GM12865 (cell line): ENCODE data around the gene NMRK1.

Experiments
- DNase-seq: peaks from one replicate; pipeline ENCODE4 v3.0.0; 2010; ENCODE audit warnings: low read depth
- H3K4me3 ChIP-seq: 2 replicates; pipeline ENCODE4 v1.5.1; 2011; ENCODE audit warnings: mild to moderate bottlenecking, low read depth, low read length, control low read depth
- TF ChIP-seq, protein P1 (sequence below): IDR thresholded peaks from 2 replicates; pipeline ENCODE4 v1.5.1; 2011; ENCODE audit warnings: low read length, control low read depth, low read depth, inconsistent platforms; ENCODE audit not compliant: insufficient read depth; ENCODE audit errors: missing control alignments

NMRK1 gene

DNA sequence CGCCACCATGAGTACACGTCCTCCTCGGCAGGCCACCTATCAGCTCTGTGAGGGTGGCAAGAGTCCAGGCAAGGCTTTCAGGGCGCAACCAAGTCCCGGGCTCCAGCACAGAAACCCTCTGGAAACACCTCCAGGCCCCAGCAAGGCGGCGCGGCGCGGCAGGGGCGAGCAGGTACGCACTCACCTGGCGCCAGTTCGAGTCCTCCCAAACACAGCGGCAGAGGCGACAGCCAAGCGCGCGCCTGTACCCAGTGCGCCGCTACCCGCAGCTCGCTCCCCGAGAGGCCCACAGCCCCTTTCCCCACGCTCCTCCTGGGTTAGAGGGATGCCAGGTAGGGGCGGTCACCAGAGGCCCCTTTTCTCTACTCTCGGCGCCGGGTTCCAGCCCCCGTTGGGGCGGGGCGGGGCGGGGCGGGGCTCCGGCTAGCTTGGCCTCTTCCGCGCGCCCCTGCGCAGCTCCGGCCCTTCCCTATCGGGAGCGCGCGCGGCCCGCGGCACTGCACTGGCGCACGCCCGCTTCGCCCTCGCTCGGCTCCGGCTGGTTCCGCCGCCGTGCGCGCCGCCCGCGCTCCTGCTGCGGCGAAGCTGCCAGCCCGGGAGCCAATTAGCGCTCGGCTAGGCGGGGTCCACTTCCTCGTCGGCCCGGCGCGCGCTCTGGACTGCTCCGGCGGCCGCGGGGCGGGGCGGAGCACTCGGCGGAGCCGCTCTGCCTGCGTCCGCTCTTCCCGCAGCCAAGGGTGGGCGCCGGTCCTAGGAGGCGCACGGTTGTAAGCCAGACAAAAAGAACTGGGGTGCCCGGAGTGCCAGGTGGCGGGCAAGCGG, at the start of gene NMRK1, which contains the start of gene OSTF1:
Gene NMRK1 (minus strand): TSS at position 332 of the 822 bp plus-strand sequence. CDS start 5,040 bp downstream, outside the sequence.
Gene OSTF1 (plus strand): TSS at position 691 of the 822 bp plus-strand sequence. CDS start 179 bp downstream, outside the sequence.
- H3K4me3 ChIP-seq = peak within 1 kb of the TSS; percentile 99
- DNase-seq = peak; percentile 98
- TF ChIP-seq, protein P1, sequence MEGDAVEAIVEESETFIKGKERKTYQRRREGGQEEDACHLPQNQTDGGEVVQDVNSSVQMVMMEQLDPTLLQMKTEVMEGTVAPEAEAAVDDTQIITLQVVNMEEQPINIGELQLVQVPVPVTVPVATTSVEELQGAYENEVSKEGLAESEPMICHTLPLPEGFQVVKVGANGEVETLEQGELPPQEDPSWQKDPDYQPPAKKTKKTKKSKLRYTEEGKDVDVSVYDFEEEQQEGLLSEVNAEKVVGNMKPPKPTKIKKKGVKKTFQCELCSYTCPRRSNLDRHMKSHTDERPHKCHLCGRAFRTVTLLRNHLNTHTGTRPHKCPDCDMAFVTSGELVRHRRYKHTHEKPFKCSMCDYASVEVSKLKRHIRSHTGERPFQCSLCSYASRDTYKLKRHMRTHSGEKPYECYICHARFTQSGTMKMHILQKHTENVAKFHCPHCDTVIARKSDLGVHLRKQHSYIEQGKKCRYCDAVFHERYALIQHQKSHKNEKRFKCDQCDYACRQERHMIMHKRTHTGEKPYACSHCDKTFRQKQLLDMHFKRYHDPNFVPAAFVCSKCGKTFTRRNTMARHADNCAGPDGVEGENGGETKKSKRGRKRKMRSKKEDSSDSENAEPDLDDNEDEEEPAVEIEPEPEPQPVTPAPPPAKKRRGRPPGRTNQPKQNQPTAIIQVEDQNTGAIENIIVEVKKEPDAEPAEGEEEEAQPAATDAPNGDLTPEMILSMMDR = no peak

DNA sequence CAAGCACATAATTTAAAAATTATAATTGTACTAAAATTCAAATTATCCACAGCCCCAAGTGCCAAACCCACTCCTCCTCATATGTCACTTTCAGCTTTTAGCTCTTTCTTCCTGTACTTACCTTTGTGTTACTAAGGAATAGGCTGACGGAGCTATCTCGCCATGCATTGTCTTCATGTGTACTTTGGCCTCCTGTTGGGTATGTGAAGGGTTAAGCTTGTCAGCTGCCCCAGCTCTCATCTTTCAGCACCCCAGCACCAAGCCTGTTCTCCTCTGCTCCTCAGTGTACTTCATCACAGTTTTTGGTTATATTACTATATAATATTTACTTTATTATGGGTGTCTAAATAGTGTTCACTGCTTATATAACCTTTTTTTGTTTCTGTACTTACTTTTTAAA, 46.5 kb upstream of the NMRK1 start:
- TF ChIP-seq, protein P1 = no peak
- no peak overlapping the region for H3K4me3 ChIP-seq
- DNase-seq = no peak

DNA sequence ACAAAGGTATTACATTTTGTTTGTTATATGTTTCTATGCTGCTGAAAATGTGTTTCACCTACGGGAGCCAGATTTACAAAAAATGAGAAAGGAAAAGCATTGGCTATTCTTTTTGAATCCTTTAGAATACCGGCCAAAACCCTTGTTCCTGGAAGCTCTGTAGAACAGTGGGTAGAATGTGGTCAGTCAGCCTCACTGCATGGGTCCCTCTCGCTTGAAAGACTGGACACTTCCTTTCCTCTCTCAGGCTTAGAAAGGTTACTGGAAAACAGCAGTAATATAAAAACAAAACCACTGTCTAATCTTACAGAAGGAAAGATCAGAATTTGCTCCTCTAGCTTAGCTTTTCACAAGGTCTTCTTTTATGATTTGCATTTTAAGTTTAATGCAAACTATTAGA, 45.4 kb upstream of the NMRK1 start:
- TF ChIP-seq, protein P1 = no peak
- no peak overlapping the region for H3K4me3 ChIP-seq
- no peak for DNase-seq

DNA sequence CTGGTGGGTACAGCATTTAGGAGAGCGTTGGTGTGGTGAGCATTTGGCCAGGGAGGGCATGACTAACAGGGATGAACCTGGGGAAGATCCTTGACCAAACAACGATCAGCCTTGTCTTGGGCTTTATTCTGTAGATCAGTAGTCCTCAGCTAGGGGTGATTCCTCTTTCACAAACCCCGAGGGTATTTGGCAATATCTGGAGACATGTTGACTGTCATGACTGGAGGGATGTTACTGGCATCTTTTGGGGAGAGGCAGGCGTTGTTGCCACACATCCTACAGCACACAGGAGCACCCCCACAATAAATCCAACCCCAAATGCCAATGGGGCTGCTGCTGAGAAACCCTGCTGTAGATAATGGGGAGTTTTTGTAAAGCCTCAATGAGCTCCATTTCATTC, 44.3 kb upstream of the NMRK1 start:
- no peak overlapping the region for H3K4me3 ChIP-seq
- DNase-seq = no peak
- TF ChIP-seq, protein P1 = no peak

DNA sequence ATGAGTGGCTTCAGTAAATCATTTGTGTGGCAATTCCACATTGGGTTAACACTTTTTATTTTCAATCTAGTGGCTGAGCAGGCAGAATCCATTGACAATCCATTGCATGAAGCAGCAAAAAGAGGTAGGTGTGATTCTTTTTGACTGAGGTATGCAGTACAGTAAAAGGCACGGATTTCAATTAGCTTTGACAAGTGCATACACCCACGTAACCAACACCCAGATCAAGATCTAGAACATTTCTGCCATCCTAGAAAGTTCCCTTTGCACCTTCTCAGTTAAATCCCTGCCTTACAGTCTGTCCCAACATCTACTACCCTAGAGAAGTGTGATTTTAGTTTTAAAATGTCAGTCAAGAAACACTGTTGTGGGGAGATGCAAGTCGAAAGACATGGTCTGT, 43.7 kb upstream of the NMRK1 start:
- H3K4me3 ChIP-seq = no peak overlapping the region
- DNase-seq = no peak
- TF ChIP-seq, protein P1 = no peak

DNA sequence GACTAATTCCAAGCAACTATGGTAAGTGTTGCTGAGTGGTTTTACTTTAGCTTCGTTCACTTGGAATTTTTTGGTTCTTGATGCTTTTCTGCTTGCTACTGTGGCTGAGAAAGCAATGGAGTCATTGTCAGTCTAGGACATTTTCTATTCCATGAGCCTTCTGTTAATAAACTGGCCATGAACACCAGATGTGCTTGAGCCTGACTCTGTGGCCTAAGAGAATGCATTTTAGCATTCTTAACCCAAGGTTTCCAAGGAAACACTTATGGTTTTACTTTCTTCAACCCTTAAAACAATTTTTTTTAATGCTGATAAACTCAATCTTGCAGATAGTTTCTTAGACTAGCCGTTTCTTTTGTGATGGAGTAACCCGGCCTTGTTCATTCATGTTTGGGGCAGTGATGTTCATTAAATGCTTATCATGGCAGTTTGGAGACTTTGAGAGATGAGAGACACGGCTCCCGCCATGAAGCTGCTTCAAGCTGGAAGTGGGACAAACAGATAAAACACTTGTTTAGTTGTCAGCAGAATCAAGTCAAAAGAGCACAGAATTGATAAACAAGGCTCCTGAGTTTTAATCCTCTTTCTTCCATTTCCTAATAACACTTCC, 42.8 kb upstream of the NMRK1 start:
- H3K4me3 ChIP-seq = no peak overlapping the region
- DNase-seq = no peak
- TF ChIP-seq, protein P1 = no peak

DNA sequence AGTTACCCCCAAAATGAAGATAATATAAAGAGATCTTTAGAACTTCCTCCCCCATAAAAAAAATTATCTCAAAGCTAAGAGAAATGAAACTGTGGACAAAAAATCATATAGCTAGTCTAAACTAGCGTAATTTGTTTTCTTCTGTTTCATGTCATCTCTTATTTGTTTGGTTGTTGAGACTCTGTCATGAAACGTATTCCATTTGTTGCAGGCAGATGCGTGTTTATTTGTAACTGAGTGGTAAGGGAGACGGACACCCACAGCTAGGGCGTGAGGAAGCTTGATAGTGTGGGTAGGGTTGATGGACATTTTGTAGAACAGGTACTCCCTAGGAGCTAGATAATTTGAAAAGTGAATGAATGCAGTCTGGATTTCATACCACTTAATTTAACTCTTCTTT, 42.2 kb upstream of the NMRK1 start:
- TF ChIP-seq, protein P1 = no peak
- no peak for DNase-seq
- H3K4me3 ChIP-seq = no peak overlapping the region
